D721Med (cell line): ENCODE results near the gene NUSAP1.
"Not testable (repeated sequence)": the region's sequence is repeated elsewhere in the genome, so short reads cannot be mapped to it uniquely, and the experiment has no call there.

Experiments
- DNase-seq: peaks from one replicate; pipeline ENCODE4 v3.0.0; 2011; ENCODE audit warnings: low spot score; ENCODE audit not compliant: insufficient read length
- FAIRE-seq: peaks from 2 replicates; lab custom pipeline; 2011; peaks lifted over from hg19 to GRCh38; lab: Jason Lieb, UNC
- CTCF ChIP-seq: IDR thresholded peaks from 2 replicates; pipeline ENCODE4 v1.5.1; 2012; ENCODE audit warnings: mild to moderate bottlenecking, control low read depth; ENCODE audit not compliant: insufficient read depth; ENCODE audit errors: missing control alignments

The NUSAP1 gene

GRCh38 chr15:41309226-41309905 is 23.3 kb upstream of the NUSAP1 start:
- DNase-seq (no peak), FAIRE-seq (no peak)
- TF ChIP-seq CTCF = no peak

GRCh38 chr15:41320805-41321330 is 11.8 kb upstream of the NUSAP1 start:
- FAIRE-seq, DNase-seq: not testable (repeated sequence)

DNA sequence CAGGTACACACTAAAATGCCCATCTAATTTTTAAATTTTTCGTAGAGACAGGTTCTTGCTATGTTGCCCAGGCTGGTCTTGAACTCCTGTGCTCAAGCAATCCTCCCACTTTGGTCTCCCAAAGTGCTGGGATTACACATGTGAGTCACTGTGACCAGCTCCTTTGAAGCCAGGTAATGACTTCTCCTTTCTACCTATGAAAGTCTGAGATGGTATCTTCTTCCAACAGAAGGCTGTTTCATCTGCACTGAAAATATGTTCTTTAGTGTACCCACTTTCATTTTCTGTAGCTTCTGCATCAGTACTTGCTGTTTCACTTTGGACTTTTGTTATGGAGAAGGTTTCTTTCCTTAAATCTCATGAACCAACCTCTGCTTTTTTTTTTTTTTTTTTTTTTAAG is 9.1 kb upstream of the NUSAP1 start:
- DNase-seq (no peak), FAIRE-seq (no peak)
- no peak for TF ChIP-seq CTCF

DNA sequence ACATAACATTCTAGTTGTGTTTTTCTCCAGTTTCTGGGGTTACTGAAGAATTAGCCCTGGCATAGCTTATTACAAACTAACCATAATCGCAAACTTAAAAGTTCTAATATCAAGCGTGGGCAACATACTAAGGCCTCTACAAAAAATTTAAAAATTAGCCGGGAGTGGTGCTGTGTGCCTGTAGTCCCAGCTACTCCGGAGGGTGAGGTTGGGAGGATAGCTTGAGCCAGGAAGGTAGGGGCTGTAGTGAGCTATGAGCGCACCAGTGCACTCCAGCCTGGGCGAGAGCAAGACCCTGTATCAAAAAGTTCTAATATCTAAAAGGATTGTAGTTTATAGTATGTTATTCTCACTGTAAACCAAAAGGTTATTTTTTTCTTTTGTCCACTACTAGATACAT is 1.4 kb upstream of the NUSAP1 start:
- TF ChIP-seq CTCF = no peak
- FAIRE-seq = no peak
- DNase-seq = no peak

- DNase-seq = no peak
- TF ChIP-seq CTCF = peak; percentile 55
- no peak for FAIRE-seq
Observed at GRCh38 chr15:41331833-41332193, 868 bp upstream of the NUSAP1 start.

DNA sequence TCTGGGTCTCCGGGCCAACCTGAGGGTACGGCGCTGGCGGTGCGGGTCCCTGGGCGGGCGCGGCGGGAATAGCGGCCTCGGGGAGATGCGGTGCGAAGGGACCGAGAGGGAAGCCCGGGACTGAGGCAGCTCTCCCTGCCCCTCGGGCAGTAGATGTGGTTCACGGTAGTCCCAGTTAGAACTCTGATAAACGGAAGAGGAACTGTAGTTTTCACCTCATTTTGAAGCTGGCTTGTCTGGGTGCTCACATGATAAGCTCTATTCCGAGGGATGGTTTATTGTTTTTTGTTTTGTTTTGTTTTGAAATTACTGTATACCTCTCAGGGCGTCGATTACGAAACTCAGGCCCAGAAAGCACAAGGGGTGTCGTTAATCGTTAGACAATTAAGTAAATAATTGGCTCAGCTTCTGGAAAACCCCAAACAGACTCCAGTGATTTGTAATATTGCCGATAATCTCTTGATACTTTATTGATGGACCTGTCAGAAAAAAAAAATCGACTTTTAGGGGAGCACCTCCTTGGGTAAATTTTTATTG is 413 bp downstream of the NUSAP1 start:
- TF ChIP-seq CTCF = no peak
- no peak for FAIRE-seq
- DNase-seq = no peak

DNA sequence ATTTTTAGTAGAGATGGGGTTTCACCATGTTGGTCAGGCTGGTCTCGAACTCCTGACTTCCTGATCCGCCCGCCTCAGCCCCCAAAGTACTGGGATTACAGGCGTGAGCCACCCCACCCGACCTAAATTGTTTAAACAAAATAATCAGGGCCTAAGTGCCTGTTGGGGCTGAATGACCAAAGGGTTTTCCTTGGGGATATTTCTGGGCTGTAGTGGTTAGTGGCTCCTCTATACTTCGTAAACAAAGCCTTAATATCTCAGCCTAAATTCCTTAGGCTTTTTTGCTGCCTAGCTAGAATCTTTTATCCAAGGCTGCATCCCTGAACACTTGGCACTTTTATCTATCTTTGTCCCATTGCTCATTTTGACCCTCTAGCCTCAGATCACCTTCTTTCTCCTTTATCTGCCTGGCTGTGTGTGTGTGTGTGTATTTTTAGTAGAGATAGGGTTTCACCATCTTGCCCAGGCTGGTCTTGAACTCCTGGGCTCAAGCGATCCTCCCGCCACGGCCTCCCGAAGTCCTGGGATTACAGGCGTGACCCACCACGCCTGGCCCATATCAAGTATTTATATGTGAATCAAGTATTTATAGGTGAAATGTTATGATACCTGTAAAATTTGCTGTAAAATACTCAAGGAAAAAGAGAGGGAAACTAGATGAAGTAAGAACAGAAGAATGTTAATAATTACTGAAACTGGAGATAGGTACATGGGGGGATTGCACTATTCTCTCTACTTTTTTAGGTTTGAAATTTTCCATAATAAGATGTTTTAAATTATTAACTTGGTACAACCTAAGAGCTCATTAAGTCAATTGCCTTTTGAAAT is 1.8 kb downstream of the NUSAP1 start:
- DNase-seq (no peak), FAIRE-seq (no peak)

More for the DNA sequence above, 1.8 kb downstream of the NUSAP1 start:
- TF ChIP-seq CTCF = no peak
